ENCODE measurements around the gene KCNH8. TPM values are rescaled to one million over a fixed set of nuclear protein-coding genes. Genes with fewer than 3 reads are reported as not detected.

KCNH8 gene
- total RNA-seq, 4 donors from 2014 or later = 0.18 to 4.1 (median 1.7) TPM

DNA sequence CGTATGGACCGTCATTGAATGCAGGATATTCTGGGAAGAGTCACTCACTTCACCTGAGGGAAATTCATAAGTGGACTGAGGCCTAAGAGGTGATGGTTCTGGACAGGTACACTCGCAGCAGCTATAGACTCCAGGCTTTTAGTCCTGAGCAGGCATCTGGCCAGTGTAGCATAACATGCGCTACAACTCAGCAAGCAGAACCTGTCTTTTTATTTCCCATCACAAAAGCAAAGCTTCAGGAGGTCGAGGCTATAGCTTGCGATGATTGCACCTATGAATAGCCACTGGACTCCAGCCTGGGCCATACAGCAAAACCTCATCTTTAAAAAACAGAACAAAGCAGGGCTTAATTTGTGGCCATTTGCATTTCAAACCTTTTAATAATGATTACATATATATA lies 185.8 kb downstream of the KCNH8 start:
- Histone ChIP-seq H3K9me3 (no peaks in the 10 kb centered on the region), H3K4me3 (no peak overlapping the region), H3K27me3 (no peaks in the 10 kb centered on the region), H3K4me1 (no peaks in the 10 kb centered on the region), H3K27ac (no peak overlapping the region), H3K36me3 (no peaks in the 10 kb centered on the region)
- DNase-seq = no peak
- TF ChIP-seq POLR2A (IDR thresholded peaks at IDR 0.05) = no peak
- TF ChIP-seq, protein P1, sequence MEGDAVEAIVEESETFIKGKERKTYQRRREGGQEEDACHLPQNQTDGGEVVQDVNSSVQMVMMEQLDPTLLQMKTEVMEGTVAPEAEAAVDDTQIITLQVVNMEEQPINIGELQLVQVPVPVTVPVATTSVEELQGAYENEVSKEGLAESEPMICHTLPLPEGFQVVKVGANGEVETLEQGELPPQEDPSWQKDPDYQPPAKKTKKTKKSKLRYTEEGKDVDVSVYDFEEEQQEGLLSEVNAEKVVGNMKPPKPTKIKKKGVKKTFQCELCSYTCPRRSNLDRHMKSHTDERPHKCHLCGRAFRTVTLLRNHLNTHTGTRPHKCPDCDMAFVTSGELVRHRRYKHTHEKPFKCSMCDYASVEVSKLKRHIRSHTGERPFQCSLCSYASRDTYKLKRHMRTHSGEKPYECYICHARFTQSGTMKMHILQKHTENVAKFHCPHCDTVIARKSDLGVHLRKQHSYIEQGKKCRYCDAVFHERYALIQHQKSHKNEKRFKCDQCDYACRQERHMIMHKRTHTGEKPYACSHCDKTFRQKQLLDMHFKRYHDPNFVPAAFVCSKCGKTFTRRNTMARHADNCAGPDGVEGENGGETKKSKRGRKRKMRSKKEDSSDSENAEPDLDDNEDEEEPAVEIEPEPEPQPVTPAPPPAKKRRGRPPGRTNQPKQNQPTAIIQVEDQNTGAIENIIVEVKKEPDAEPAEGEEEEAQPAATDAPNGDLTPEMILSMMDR (IDR thresholded peaks at IDR 0.05) = no peak

DNA sequence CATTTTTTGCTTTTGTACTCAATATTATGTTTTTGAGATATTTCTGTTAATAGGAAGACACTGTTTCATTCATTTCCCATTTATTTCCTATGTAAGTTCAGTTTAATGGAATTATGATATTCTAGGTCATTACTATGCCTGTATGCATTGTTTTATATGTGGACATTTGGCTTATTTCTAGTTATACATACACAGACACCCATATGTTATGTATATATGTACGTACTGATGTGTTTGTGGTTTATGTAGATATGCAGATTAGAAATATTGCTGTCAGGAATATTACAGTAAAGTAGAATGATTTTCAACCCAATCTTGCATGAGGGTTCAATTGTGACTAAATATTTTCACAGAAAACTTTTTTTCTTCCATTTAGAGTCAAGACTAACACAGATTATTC lies 190.5 kb downstream of the KCNH8 start:
- no peaks in the 10 kb centered on the region for H3K27me3 ChIP-seq
- no peak for DNase-seq
- H3K9me3 ChIP-seq = no peaks in the 10 kb centered on the region
- H3K36me3 ChIP-seq = no peaks in the 10 kb centered on the region
- no peak for TF ChIP-seq POLR2A (IDR thresholded peaks at IDR 0.05)
- no peak overlapping the region for H3K27ac ChIP-seq
- no peaks in the 10 kb centered on the region for H3K4me1 ChIP-seq
- no peak overlapping the region for H3K4me3 ChIP-seq

DNA sequence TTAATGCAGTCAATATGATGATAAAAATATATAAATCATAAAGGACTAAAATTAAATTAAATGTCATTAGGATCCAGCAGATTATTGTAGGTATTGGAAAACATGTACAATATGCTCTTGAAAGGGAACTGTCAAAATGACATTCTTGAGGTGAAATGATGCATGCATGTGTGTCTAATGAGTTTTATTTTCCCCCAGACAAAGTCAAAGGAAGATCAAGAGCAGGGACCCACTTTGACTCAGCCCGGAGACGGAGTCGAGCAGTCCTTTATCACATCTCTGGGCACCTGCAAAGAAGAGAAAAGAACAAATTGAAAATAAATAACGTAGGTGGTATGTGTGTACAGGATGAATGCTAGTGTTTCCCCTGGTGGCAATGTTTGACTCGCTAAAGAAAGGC lies 194.1 kb downstream of the KCNH8 start:
- TF ChIP-seq, protein P1 (IDR thresholded peaks at IDR 0.05) = no peak
- TF ChIP-seq POLR2A (IDR thresholded peaks at IDR 0.05) = no peak

DNA sequence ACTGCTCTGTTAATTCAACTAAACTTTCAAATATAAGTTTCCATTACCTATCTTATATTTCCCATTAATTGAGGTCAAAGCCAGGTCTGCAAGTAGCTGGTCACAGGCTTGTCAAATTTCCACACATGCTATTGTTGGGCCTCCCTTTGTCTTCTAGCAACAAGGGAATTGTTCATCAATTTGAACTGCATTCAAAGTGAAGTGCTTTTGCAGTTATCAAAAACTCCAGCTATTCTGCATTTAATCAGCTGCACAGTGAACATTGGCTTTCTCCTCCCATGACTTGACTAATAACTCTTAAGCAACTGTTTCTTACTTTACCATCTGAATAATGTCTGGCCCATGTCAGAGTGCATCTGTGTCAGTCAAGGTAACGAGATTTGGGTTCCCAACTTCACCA lies 198.4 kb downstream of the KCNH8 start:
- peak overlapping the region in 2 of 4 donors; percentile 15 to 55 for H3K27ac ChIP-seq
- no peaks in the 10 kb centered on the region for H3K27me3 ChIP-seq
- DNase-seq = no peak
- H3K9me3 ChIP-seq = no peaks in the 10 kb centered on the region
- H3K36me3 ChIP-seq = no peaks in the 10 kb centered on the region
- H3K4me1 ChIP-seq = peaks cover 0 to 6% (median 0%) of the 10 kb centered on the region in 4 donors
- H3K4me3 ChIP-seq = no peak overlapping the region
- TF ChIP-seq, protein P1 (IDR thresholded peaks at IDR 0.05) = no peak
- no peak for TF ChIP-seq POLR2A (IDR thresholded peaks at IDR 0.05)

More for the DNA sequence above, 194.1 kb downstream of the KCNH8 start:
- Histone ChIP-seq H3K4me1 (peaks cover 0 to 4% (median 0%) of the 10 kb centered on the region in 4 donors), H3K36me3 (no peaks in the 10 kb centered on the region), H3K9me3 (no peaks in the 10 kb centered on the region), H3K27ac (no peak overlapping the region), H3K27me3 (no peaks in the 10 kb centered on the region), H3K4me3 (no peak overlapping the region)
- no peak for DNase-seq

DNA sequence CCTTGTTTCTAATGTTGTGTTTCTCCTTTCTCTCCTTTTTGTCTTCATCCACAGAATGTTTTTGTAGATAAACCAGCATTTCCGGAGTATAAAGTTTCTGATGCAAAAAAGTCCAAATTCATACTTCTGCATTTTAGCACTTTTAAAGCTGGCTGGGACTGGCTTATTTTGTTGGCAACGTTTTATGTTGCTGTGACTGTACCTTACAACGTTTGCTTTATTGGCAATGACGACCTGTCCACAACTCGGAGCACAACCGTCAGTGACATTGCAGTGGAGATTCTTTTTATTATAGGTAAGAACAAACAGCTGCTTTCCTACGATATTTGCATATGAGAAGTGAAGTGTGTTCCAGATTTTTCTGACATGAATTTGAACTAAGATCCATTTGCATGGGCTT lies 199.4 kb downstream of the KCNH8 start:
- no peaks in the 10 kb centered on the region for H3K27me3 ChIP-seq
- H3K4me3 ChIP-seq = no peak overlapping the region
- no peak for TF ChIP-seq POLR2A (IDR thresholded peaks at IDR 0.05)
- TF ChIP-seq, protein P1 (IDR thresholded peaks at IDR 0.05) = no peak
- H3K27ac ChIP-seq = peak overlapping the region in 2 of 4 donors; percentile 15 to 55
- peaks cover 0 to 6% (median 0%) of the 10 kb centered on the region in 4 donors for H3K4me1 ChIP-seq
- no peaks in the 10 kb centered on the region for H3K36me3 ChIP-seq
- no peaks in the 10 kb centered on the region for H3K9me3 ChIP-seq
- peak in 2 of 3 donors; percentile 55 to 56 for DNase-seq

DNA sequence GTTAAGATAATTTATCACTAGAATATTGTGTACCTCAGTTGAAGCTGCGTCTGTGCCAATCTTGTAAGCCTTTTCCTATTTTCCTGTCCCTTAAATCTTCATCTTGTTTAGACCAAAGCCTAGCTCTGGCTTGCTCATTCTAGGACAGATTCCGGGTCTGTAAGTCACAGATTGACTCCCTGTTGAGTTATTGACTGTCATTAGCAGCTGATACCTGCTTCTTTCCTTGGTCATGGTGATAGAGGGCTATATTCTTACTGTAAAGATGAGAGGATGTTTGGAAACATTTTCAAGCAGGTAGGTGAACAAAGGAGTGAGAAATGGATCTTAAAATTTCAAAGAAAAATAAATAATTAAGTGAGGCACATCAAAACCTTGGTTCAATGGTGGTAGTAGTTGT lies 200.2 kb downstream of the KCNH8 start:
- no peaks in the 10 kb centered on the region for H3K36me3 ChIP-seq
- TF ChIP-seq POLR2A (IDR thresholded peaks at IDR 0.05) = no peak
- TF ChIP-seq, protein P1 (IDR thresholded peaks at IDR 0.05) = no peak
- H3K4me3 ChIP-seq = peak overlapping the region in 1 of 4 donors; percentile 3
- no peaks in the 10 kb centered on the region for H3K9me3 ChIP-seq
- H3K27me3 ChIP-seq = no peaks in the 10 kb centered on the region
- no peak for DNase-seq
- H3K4me1 ChIP-seq = peaks cover 0 to 6% (median 0%) of the 10 kb centered on the region in 4 donors
- peak overlapping the region in 2 of 4 donors; percentile 15 to 55 for H3K27ac ChIP-seq

Data from Peyer's patch (tissue), 4 donors.